ENCODE measurements around the gene PIM3. TPM values are rescaled to one million over a fixed set of nuclear protein-coding genes. Genes with fewer than 3 reads are reported as not detected.
A peak's percentile ranks its signal among the peaks of the same experiment; 100 is the strongest.

PIM3 gene
- total RNA-seq, 1 experiment from 2014 or later: 42.9 TPM

GRCh38 chr22:49915610-49916009 is 45.0 kb upstream of the PIM3 start:
- ATAC-seq (no peak), DNase-seq (ENCODE audit: low spot score) (peak; percentile 46)
- Mint-ChIP-seq H3K27me3 (ENCODE audit: low read depth) (no peaks in the 10 kb centered on the region), H3K4me1 (peaks cover 5% of the 10 kb centered on the region; the same call in 1 of the 2 replicates), H3K36me3 (peaks cover 7% of the 10 kb centered on the region), H3K9me3 (no peaks in the 10 kb centered on the region), H3K27ac (no peak overlapping the region), H3K4me3 (no peak overlapping the region)
- POLR2A ChIA-PET: no interaction called here
- CTCF ChIA-PET: interaction anchor here (1.2 kb wide), 1 partner anchor 115 kb away, joined by 3 read pairs; no protein-coding TSS in a partner anchor
- TF ChIP-seq, protein P1, sequence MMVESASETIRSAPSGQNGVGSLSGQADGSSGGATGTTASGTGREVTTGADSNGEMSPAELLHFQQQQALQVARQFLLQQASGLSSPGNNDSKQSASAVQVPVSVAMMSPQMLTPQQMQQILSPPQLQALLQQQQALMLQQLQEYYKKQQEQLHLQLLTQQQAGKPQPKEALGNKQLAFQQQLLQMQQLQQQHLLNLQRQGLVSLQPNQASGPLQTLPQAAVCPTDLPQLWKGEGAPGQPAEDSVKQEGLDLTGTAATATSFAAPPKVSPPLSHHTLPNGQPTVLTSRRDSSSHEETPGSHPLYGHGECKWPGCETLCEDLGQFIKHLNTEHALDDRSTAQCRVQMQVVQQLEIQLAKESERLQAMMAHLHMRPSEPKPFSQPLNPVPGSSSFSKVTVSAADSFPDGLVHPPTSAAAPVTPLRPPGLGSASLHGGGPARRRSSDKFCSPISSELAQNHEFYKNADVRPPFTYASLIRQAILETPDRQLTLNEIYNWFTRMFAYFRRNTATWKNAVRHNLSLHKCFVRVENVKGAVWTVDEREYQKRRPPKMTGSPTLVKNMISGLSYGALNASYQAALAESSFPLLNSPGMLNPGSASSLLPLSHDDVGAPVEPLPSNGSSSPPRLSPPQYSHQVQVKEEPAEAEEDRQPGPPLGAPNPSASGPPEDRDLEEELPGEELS (CRISPR knock-in tag; IDR thresholded peaks at IDR 0.05): 0 out of 2 replicates have a peak, but pooled peaks have one; percentile 56
- TF ChIP-seq IRF2 (CRISPR knock-in tag; IDR thresholded peaks at IDR 0.05; ENCODE audit: borderline replicate concordance, low read depth) (no peak), MXD4 (CRISPR knock-in tag; IDR thresholded peaks at IDR 0.05; ENCODE audit: borderline replicate concordance) (no peak), ZBTB21 (CRISPR knock-in tag; IDR thresholded peaks at IDR 0.05; ENCODE audit: borderline replicate concordance) (no peak)

- H3K27ac Mint-ChIP-seq: no peak overlapping the region
- no peaks in the 10 kb centered on the region for H3K9me3 Mint-ChIP-seq
- DNase-seq (ENCODE audit: low spot score): no peak
- peaks cover 10% of the 10 kb centered on the region for H3K36me3 Mint-ChIP-seq
- no peak for ATAC-seq
- H3K4me3 Mint-ChIP-seq: peak overlapping the region; percentile 78
- ChIA-PET POLR2A (no interaction called here), CTCF (interaction anchor here (0.7 to 2.1 kb wide), 2 partner anchors 14 to 114 kb away, joined by 3 to 8 read pairs; no protein-coding TSS in a partner anchor)
- peaks cover 5% of the 10 kb centered on the region; the same call in 1 of the 2 replicates for H3K4me1 Mint-ChIP-seq
- no peak for TF ChIP-seq ARID4B (CRISPR knock-in tag; IDR thresholded peaks at IDR 0.05; ENCODE audit: borderline replicate concordance)
- TF ChIP-seq, protein P2, sequence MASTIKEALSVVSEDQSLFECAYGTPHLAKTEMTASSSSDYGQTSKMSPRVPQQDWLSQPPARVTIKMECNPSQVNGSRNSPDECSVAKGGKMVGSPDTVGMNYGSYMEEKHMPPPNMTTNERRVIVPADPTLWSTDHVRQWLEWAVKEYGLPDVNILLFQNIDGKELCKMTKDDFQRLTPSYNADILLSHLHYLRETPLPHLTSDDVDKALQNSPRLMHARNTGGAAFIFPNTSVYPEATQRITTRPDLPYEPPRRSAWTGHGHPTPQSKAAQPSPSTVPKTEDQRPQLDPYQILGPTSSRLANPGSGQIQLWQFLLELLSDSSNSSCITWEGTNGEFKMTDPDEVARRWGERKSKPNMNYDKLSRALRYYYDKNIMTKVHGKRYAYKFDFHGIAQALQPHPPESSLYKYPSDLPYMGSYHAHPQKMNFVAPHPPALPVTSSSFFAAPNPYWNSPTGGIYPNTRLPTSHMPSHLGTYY (CRISPR knock-in tag; IDR thresholded peaks at IDR 0.05): no peak
- TF ChIP-seq, protein P3, sequence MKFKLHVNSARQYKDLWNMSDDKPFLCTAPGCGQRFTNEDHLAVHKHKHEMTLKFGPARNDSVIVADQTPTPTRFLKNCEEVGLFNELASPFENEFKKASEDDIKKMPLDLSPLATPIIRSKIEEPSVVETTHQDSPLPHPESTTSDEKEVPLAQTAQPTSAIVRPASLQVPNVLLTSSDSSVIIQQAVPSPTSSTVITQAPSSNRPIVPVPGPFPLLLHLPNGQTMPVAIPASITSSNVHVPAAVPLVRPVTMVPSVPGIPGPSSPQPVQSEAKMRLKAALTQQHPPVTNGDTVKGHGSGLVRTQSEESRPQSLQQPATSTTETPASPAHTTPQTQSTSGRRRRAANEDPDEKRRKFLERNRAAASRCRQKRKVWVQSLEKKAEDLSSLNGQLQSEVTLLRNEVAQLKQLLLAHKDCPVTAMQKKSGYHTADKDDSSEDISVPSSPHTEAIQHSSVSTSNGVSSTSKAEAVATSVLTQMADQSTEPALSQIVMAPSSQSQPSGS (CRISPR knock-in tag; IDR thresholded peaks at IDR 0.05; ENCODE audit: borderline replicate concordance, low read depth): no peak
- no peak for TF ChIP-seq ETV6 (CRISPR knock-in tag; IDR thresholded peaks at IDR 0.05)
- TF ChIP-seq MXD4 (CRISPR knock-in tag; IDR thresholded peaks at IDR 0.05; ENCODE audit: borderline replicate concordance): no peak
- no peak for TF ChIP-seq SP1 (CRISPR knock-in tag; conservative IDR thresholded peaks at IDR 0.05)
- no peak for TF ChIP-seq SMAD3 (CRISPR knock-in tag; IDR thresholded peaks at IDR 0.05; ENCODE audit: borderline replicate concordance)
- TF ChIP-seq NFATC4 (CRISPR knock-in tag; IDR thresholded peaks at IDR 0.05): no peak
- TF ChIP-seq GABPB1 (CRISPR knock-in tag; IDR thresholded peaks at IDR 0.05): no peak
- TF ChIP-seq AFF4 (CRISPR knock-in tag; IDR thresholded peaks at IDR 0.05; ENCODE audit: borderline replicate concordance): no peak
- no peak for TF ChIP-seq JUN (CRISPR knock-in tag; IDR thresholded peaks at IDR 0.05)
- TF ChIP-seq, protein P4, sequence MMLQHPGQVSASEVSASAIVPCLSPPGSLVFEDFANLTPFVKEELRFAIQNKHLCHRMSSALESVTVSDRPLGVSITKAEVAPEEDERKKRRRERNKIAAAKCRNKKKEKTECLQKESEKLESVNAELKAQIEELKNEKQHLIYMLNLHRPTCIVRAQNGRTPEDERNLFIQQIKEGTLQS (CRISPR knock-in tag; conservative IDR thresholded peaks at IDR 0.05): no peak
- TF ChIP-seq ZNF532 (CRISPR knock-in tag; IDR thresholded peaks at IDR 0.05; ENCODE audit: borderline replicate concordance): no peak
- H3K27me3 Mint-ChIP-seq (ENCODE audit: low read depth): no peaks in the 10 kb centered on the region
Measured at GRCh38 chr22:49916831-49917230, 43.7 kb upstream of the PIM3 start.
